ENCODE measurements around the gene MCOLN3. TPM values are rescaled to one million over a fixed set of nuclear protein-coding genes. Genes with fewer than 3 reads are reported as not detected.

The MCOLN3 gene
- total RNA-seq = 10 to 100 TPM; 10.1 to 12.6 TPM
- 0.53 TPM for polyA plus RNA-seq (2013, experiment 1 of 2)
- 0.66 TPM for polyA plus RNA-seq (2013, experiment 2 of 2)
- long read RNA-seq, experiment 1, partial matches to known transcripts = 1 of 3 reads
- long read RNA-seq, experiment 1, other reads (novel, unspliced or antisense) = 0 of 3 reads
- long read RNA-seq, experiment 2, partial matches to known transcripts = 1 of 12 reads
- long read RNA-seq, experiment 2, other reads (novel, unspliced or antisense) = 7 of 12 reads
- long read RNA-seq, experiment 3, transcript MCOLN3-203 (13 exons, 2,756 nt) = major isoform, 9 of 49 reads
- long read RNA-seq, experiment 3, partial matches to known transcripts = 9 of 49 reads
- long read RNA-seq, experiment 3, other reads (novel, unspliced or antisense) = 25 of 49 reads
- long read RNA-seq, experiment 4, partial matches to known transcripts = 0 of 2 reads
- long read RNA-seq, experiment 4, other reads (novel, unspliced or antisense) = 1 of 2 reads

GRCh38 chr1:85048296-85049064 is at the start of gene MCOLN3:
MCOLN3 (minus strand) TSS chr1:85048500; CDS start chr1:85045360, 3,140 bp downstream.
- Histone ChIP-seq H3K9me3 (ENCODE audit: control insufficient read depth, low read length) (no peaks in the 10 kb centered on the region), H3K27me3 (ENCODE audit: control insufficient read depth, insufficient read depth, low read length, poor library complexity, severe bottlenecking) (peaks cover 72% of the 10 kb centered on the region), H3K9ac (ENCODE audit: extremely low read depth, low read length, poor library complexity, severe bottlenecking) (peak within 1 kb of the TSS; percentile 8), H3K27ac (ENCODE audit: low read depth, low read length) (no peak within 1 kb of the TSS), H3K36me3 (ENCODE audit: control insufficient read depth, insufficient read depth, low read length) (no peaks in the 10 kb centered on the region), H3K4me3 (ENCODE audit: low read length) (peak within 1 kb of the TSS; percentile 73), H3K4me1 (ENCODE audit: control insufficient read depth, insufficient read depth, low read length) (no peaks in the 10 kb centered on the region)
- 0% methylated on average over 8 to 73 of the region's 73 CpGs for WGBS, 2 experiments (ENCODE audit: insufficient coverage in 1 of 2, insufficient read length in 1 of 2)
- DNase-seq = peak; percentile 86
- Mint-ChIP-seq H3K27me3 (ENCODE audit: insufficient read depth) (peaks cover 42% of the 10 kb centered on the region), H3K27ac (no peak within 1 kb of the TSS), H3K36me3 (ENCODE audit: low read depth) (no peaks in the 10 kb centered on the region), H3K4me1 (peaks cover 18% of the 10 kb centered on the region), H3K9me3 (no peaks in the 10 kb centered on the region), H3K4me3 (peak within 1 kb of the TSS; percentile 64)
- no peak for TF ChIP-seq CTCF (conservative IDR thresholded peaks at IDR 0.05)

- DNase-seq = no peak
- H3K9ac ChIP-seq (ENCODE audit: extremely low read depth, low read length, poor library complexity, severe bottlenecking) = no peak overlapping the region
- H3K36me3 Mint-ChIP-seq (ENCODE audit: low read depth) = no peaks in the 10 kb centered on the region
- H3K27me3 Mint-ChIP-seq (ENCODE audit: insufficient read depth) = peaks cover 2% of the 10 kb centered on the region
- H3K4me1 Mint-ChIP-seq = no peaks in the 10 kb centered on the region
- H3K4me3 Mint-ChIP-seq = no peak overlapping the region
- H3K27ac Mint-ChIP-seq = no peak overlapping the region
- H3K4me3 ChIP-seq (ENCODE audit: low read length) = no peak overlapping the region
- H3K27ac ChIP-seq (ENCODE audit: low read depth, low read length) = no peak overlapping the region
- H3K27me3 ChIP-seq (ENCODE audit: control insufficient read depth, insufficient read depth, low read length, poor library complexity, severe bottlenecking) = no peaks in the 10 kb centered on the region
- H3K4me1 ChIP-seq (ENCODE audit: control insufficient read depth, insufficient read depth, low read length) = no peaks in the 10 kb centered on the region
- H3K36me3 ChIP-seq (ENCODE audit: control insufficient read depth, insufficient read depth, low read length) = no peaks in the 10 kb centered on the region
- no peaks in the 10 kb centered on the region for H3K9me3 Mint-ChIP-seq
- no peaks in the 10 kb centered on the region for H3K9me3 ChIP-seq (ENCODE audit: control insufficient read depth, low read length)
- WGBS, 2 experiments (ENCODE audit: insufficient coverage in 1 of 2, insufficient read length in 1 of 2) = 85 to 100% methylated on average over 2 of the region's 2 CpGs
- TF ChIP-seq CTCF (conservative IDR thresholded peaks at IDR 0.05) = no peak
Observed at GRCh38 chr1:85093644-85094043, 45.3 kb upstream of the MCOLN3 start.

GRCh38 chr1:85091671-85092280 is 43.5 kb upstream of the MCOLN3 start:
- no peak for TF ChIP-seq CTCF (conservative IDR thresholded peaks at IDR 0.05)
- Mint-ChIP-seq H3K27me3 (ENCODE audit: insufficient read depth) (peaks cover 2% of the 10 kb centered on the region), H3K9me3 (no peaks in the 10 kb centered on the region), H3K4me3 (no peak overlapping the region), H3K4me1 (no peaks in the 10 kb centered on the region), H3K36me3 (ENCODE audit: low read depth) (no peaks in the 10 kb centered on the region), H3K27ac (no peak overlapping the region)
- WGBS, 2 experiments (ENCODE audit: insufficient coverage in 1 of 2, insufficient read length in 1 of 2) = 88% methylated on average over 11 of the region's 11 CpGs
- H3K36me3 ChIP-seq (ENCODE audit: control insufficient read depth, insufficient read depth, low read length) = no peaks in the 10 kb centered on the region
- H3K4me1 ChIP-seq (ENCODE audit: control insufficient read depth, insufficient read depth, low read length) = no peaks in the 10 kb centered on the region
- no peak overlapping the region for H3K4me3 ChIP-seq (ENCODE audit: low read length)
- no peak overlapping the region for H3K27ac ChIP-seq (ENCODE audit: low read depth, low read length)
- no peak for DNase-seq
- no peaks in the 10 kb centered on the region for H3K9me3 ChIP-seq (ENCODE audit: control insufficient read depth, low read length)
- no peaks in the 10 kb centered on the region for H3K27me3 ChIP-seq (ENCODE audit: control insufficient read depth, insufficient read depth, low read length, poor library complexity, severe bottlenecking)
- no peak overlapping the region for H3K9ac ChIP-seq (ENCODE audit: extremely low read depth, low read length, poor library complexity, severe bottlenecking)
